Stimulated activated CD4-positive, alpha-beta T cell treated with anti-CD3 and anti-CD28 coated beads, Interleukin-1b, Interleukin-23, amount 100 ng/mL, for 24 hours (primary cell): ENCODE data around the gene HPCAL1.

Experiments
- DNase-seq, 4 experiments: peaks; one replicate each; pipeline ENCODE4 v3.0.0-alpha.2; 2020; ENCODE audit warnings: low read depth in 4 of 4, low spot score in 1 of 4

HPCAL1 gene

DNA sequence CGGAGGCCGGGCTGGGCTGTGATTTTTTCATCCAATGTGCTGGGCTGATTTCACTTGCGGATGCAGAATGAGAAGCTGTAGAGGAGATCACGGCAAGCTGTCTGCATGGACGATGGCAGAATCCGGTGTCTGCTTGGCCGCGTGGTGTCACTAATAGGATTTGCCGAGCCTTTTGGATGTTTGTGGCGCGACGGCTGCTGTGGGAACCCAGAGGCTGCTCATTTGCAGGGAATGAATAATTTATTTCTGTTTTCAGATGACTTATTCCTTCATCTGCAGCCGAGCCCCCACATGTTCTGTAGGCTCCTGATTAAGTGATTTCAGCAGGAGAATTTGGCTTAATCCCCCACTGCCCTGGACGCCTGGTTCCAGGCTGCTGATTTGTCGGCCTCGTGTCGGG lies 82.8 kb downstream of the HPCAL1 start:
- DNase-seq, result no peak

DNA sequence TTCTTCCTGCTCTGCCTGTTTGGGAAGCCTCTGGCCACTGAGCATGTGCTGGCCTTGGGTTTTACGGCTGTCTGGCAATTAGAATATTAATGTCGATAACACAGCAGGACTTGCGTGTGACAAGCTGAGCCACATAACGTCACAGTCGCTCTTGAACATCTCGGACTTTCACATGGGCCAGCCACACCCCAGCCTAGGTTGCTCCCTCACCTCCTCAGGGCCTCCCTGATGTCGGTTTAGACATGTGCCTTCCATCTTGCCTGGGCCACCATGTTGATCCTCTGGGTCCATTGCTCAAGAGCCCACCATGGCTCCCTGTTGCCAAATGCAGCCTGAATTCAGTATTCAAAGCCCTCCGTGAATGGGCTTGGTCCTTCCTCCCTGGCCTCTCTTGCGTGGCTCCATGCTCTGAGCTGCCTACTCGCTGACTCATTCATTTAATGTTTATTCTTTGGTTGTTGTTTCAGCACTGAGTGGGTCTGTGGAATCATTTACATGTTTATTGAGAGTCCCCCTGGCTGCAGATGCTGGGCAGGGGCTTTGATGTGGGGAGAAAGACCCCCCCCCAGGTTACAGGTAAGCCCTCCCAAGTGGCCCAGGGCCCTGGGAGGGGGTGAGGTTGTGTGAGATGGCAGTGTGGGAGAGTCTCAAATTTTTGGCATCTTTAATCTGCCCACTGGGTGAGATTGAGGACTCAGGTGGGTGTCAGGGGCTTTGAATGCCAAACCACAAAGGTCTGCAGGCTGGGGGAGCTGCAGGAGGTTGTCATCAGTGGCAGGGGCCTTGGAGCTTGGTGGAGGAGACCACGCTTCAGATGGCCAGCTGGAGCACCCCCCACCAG lies 83.4 kb downstream of the HPCAL1 start:
- DNase-seq, result no peak

DNA sequence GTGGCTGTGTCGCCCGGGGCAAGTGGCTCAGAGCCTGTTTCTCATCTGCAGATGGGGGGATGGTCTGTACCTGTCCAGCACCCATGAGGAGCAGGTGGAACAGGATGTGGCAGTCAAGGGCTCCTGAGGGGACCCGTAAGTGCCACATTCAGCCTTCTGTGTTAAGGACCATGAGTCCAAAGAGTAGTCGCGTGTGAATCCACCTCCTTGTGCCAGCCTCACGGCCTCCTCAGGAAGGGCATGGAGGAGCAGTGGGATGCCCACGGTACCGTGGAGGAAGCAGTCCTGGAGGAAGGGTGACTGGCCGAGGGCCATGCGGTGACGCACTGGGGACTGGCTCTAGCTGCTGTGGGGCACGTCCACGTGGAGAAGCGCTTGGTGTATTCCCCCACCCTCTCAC lies 84.3 kb downstream of the HPCAL1 start:
- DNase-seq, result no peak

DNA sequence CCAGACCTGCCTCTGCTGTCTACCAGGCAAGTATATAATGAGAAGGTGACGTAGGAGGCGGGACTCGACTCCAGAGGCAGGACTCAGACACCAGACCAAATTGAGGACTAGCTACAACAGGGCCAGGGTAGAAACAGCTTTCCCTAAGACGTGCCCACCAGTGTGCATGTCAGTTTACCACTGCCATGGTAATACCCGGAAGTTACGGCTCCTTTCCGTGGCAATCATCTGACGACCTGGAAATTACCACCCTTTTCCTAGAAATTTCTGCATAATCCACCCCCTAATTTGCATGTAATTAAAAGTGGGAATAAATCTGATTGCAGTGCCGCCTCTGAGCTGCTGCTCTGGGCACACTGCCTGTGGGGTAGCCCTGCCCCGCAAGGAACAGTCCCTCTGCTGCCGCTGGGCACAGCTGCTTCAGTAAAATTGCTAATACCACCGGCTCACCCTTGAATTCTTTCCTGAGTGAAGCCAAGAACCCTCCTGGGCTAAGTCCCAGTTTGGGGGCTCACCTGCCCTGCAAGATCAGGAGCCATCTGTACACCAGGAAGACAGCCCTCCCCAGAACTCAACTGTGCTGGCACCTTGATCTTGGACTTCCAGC lies 86.4 kb downstream of the HPCAL1 start:
- no peak for DNase-seq

DNA sequence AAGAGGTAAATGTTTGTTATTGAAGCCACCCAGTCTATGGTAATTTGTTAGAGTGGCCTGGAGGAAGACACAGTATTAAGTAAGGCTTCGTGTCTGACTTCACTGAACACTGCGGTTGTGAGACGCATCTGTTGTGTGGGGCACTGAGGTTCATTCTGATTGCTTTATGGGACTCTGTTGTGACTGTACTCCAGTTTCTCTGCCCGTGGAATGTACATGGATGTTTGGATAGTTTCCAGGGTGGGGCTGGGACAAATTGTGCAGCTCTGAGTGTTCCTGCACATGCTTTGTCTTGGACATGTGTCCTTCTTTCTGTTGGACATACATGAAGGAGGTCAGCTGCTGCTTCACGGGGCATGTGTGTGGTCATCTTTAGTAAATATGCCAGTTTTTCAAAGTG lies 86.9 kb downstream of the HPCAL1 start:
- no peak for DNase-seq

DNA sequence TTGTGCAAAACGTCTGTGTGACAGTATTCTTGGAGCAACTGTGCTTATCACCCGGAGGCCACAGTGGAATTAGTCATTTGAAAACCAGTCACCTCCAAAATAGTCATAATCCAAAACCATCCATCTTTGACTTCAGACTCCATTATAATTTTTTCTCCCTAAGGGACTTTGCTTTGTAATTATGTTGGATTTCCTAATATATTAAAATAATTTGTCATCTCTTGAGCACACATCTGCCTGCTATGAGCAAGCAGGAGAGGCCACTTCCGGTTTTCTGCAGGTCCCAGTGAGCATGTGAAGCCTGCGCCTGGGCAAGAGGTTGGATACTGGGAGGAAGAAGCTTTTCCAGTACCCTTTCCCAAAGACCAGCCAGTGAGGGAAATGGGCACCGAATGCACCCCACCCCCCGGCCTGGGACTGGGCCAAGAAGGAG lies 87.7 kb downstream of the HPCAL1 start:
- DNase-seq, result no peak

DNA sequence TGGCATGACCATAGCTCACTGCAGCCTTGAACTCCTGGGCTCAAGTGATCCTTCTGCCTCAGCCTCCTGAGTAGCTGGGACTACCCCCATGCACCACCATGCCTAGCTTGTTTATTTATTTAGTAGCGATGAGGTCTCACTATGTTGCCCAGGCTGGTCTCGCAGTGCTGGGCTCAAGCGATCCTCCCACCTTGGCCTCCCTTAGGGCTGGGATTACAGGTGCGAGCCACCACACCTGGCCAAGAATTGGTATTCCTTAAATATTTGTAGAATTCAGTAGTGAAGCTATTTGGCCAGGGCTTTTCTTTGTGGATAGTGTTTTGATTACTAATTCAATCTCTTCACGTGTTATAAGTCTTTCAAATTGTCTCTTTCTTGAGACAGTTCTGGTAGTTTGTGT lies 89.4 kb downstream of the HPCAL1 start:
- no peak for DNase-seq

DNA sequence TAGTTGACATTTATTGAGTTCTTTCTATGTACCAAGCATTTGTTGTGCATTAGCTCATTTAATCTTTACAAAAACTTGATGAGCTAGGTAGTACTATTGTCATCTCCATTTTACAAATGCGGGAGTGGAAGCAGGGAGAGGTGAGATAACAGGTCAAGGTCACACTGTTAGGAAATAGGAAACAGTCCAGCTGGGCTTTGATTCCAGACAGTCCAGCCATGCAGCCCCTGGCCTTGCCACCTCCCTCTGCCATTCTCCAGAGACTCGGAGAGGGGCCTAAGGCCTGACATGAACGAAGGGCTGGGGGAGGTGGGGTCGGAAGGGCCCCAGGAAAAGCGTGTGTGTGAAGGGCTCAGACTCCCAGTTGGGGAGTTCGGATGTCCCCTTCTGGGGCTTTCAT lies 89.8 kb downstream of the HPCAL1 start:
- DNase-seq, result no peak

DNA sequence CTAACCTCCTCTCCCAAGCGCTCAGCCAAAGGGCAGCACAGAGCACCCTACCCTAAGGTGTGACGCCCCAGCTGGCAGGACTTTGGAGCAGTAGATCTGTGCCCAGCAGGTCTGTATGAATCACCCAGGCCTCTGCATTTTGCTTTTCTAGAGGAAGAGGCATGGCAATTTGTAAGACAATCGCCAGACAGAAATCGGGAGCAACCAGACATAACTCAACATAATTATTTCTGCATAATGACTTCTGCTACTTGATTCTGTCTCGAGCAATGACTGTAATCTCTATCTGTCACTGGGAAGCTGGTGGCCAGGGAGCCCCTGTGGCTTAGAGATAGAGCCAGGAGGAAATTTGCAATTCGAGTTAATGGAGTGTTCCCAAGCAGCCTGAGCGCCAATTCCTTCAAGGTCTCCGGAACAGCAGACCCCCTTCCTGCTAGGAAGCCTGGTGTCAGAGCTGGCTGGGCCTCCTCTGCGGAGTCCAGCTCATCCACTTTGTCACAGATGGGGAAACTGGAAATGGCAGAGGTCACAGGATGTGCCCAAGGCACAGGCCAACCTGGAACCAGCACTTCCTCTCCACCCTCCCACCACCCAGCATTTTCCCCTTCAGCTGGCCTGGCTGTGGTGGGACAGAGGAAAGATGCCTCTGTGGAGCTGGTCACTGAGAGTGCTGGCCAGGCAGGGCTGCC lies 90.4 kb downstream of the HPCAL1 start:
- no peak for DNase-seq

DNA sequence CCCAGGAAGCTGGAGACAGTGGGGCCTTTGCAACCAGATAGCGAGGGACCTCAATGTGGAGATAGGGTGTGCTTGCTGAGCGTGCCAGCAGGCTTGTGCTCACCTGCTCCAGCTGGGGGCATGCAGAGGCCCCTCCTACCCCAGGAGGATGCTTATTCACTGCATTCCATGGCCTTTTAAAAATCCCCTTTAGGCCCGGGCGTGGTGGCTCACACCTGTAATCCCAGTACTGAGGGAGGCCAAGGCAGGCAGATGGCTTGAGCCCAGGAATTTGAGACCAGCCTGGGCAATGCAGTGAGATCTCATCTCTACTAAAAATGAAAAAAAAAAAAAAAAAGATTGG lies 90.9 kb downstream of the HPCAL1 start:
- DNase-seq, result no peak

DNA sequence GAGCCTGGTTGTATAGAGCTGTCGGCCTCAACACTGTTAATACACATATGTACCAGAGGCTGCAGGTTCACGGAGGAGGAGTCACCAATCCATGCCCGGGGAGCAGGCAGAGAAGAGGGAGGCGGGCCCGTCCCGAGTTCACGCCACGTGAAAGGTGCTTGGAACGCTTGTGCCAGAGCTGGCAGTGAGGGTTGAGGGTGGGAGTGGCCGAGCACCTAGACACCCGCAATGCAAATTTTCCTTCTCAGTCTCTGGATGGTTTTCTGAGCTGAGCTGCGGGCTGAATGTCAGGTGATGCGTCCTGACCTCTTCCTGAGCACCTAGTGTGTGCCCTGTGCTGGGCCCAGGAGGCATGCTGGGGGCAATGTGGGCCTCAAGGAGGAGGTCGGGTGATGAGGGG lies 93.2 kb downstream of the HPCAL1 start:
- DNase-seq, result no peak

DNA sequence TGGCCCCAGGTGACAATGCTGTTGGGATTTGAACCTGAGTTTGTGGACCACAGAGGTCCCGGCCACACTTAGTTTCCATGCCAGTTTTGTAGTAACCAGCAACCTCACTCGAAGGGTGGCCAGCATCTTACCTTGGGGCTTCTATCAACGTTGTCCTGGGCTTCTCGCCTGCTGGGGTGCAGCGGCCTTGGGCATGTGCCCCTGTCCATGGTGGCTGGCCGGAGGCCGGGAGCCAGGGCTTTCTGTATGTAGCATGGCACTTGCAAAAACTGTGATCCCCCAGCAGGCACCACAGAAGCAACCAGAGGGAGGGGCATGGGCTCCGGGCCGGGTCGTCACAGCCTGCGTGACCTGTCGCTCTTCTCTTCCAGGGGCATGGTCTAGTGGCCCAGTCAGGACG lies 93.8 kb downstream of the HPCAL1 start:
- DNase-seq, result no peak

DNA sequence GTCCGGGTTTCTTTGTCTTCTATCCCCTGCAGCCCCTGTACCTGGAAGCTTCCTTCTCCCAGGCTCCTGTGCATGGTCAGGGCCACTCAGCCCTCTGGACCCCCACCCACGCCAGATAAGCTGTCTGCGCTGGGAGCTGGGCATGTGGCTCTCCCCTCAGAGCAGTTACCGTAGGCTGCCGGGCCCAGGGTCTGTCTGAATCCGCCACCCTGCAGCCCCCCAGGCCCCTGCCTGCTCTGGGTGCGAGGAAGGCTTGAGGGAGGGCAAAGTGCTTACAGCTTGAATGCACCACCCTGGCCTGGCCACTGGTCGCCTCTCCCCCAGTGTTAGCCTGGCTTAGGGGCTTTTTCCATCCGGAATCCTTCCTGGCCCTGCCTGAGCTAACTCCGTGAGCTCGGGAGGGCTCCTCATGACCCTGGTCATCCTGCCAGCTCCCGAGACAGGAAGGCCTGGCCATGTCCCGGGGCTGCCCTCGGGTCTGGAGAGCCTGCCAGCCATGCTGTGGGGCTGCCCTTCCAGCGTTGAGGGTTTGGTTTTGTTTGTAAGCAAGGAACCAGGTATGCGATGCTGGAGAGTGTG lies 94.7 kb downstream of the HPCAL1 start:
- DNase-seq, result no peak

DNA sequence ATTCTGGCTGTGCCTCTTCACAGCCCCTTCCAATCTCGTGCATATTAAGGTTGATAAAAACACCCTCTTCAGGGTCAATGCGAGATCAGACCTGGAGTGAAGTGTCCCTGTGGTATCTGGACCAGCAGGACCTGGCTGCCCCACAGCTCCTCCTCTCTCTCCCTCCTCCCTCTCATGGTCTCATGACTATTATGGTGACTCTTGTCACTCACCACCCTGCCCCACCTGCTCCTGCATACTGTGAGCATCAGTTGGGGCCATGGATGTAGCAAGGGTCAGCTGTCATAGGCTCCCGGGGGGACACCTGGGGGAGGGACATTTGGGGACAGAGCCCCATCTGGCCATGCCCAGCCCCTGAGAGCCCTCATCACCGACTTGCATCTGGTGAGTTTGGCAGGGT lies 95.2 kb downstream of the HPCAL1 start:
- DNase-seq, result no peak

DNA sequence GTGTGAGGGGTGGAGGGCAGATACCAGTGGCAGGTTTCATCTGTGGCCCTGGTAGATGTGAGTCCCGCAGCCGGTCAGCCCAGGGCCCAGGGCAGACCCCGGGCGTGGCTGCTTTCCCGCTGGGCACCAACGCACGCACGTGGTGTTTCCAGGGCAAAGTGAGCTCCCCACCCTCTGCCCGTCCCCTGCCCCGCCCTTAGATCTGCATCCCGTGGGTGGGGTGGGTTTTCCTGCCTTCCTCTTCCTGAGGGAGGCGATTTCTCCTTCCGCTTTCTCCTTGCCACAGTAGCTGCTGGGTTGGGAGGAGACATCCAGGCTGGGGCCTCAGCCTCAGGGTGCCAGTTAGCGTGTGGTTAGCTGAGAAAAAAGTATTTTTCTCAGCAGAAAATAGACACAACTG lies 95.8 kb downstream of the HPCAL1 start:
- DNase-seq, result no peak

DNA sequence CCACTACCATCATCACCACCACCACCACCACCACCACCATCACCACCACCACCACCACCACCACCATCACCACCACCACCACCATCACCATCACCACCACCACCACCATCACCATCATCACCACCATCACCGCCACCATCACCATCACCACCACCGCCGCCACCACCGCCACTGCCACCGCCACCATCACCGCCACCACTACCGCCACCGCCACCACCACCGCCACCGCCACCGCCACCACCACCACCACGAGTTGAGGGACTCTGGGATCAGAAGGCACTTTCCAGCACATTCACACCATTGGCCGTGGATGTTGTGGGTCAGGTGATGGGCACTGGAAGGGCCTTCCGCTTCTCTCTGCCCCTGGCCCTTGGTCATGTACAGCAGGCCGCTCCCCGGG lies 96.7 kb downstream of the HPCAL1 start:
- DNase-seq, result no peak

DNA sequence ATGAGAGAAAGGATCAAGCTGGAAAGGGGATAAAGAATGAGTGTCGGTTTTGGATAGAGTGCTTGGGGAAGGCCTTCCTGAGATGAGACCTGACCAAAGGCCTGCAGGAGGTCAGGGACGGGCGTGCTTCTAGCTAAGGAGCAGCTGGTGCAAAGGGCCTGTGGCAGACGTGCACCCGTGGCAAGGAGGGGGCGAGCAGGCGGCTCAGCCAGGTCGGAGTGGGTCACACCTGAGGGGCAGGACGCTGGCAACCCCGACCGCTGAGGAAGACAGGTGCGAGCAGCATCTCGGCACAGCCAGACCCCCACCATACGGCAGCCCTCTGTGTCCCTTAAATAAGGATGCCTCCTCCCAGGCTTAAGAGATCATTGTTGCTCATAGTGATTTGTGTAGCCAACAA lies 97.3 kb downstream of the HPCAL1 start:
- DNase-seq, result no peak

DNA sequence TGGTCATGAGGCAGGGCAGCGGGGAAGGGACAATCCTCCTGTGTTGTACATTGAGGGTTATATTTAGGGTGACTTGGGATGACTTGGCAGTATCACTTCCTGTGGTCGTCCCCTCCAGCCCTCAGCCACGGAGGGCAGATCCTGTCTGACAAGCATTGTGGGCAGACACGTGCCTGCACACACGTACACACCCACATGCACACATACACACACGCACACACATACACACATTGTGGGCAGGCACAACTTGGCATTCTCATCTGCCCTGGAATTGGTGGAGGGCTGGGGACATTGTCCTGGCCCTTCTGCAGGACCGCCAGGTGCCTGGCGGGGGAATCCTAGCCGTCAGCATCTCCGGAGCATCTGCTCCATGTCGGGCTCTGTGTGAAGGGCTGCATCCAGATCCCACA lies 97.9 kb downstream of the HPCAL1 start:
- peak in 1 of 4 experiments; percentile 69 for DNase-seq

DNA sequence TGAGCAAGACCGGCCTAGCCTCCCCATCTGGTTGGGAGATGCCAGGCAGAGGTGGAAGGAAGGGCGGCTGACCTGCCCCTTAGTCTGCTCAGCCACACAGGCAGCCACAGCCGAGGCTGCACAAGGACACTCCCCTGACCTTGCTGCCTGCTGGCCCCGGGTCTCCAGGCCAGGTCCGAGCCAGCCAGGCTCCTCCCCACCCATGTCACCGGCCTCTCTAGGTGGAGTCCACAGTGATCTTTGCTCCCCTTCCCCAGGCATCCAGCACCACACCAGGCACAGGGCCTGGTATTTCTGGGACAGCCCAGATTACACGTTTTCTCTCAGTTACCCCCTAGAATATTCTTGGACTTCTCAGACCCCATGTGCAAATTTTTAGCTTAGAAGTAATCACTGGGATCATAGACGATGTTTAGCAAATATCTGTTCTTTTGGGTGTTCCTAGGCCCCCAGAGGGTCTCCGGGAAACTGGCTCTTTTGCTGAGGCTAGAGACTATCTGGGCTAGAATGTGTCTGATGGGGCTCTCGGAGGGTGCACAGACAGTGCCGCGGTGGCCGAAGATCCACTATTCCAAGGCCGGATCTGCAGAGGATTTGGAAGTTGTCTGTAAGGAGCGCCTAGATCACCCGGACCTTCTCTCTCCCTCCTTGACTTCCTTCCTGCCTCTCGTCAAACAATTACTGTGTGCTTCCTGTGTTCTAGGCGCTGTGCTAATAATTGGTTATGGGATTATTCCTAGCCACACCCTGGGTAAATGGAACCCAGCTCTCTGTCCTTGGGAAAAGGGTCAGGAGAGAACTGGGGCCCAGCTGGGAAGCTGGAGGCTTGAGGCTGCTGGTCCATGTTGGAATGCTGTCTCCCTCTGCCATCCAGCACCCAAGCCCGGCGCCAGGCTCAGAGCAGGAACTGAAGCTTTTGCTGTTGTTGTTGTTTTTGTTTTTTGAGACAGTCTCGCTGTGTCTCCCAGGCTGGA lies 98.6 kb downstream of the HPCAL1 start:
- DNase-seq, result no peak

DNA sequence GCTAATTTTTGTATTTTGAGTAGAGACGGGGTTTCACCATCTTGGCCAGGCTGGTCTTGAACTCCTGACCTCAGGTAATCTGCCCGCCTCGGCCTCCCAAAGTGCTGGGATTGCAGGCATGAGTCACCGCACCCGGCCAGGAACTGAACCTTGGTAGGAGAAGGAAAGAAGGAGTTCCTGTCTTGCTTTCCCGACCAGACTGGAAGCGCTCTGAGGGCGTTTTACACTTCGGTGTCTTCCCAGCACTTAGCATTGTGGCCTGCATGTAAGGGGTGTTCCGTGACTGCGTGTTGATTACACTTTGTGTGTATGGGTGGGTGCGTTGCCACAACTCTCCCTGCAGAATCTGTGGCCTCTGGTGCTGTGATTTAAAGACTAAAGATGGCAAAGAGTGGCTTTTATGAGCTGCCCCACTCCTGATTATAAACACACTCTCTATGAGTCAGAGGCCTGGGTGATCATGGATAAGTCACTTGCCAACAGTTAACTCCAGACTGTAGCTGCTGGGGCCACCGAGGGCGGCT lies 99.4 kb downstream of the HPCAL1 start:
- no peak for DNase-seq
